GM21447 (cell line): Measurements from ENCODE around the gene JCHAIN.
A peak's percentile ranks its signal among the peaks of the same experiment; 100 is the strongest.

Experiments used
- ATAC-seq: cut with Tn5 transposase; IDR thresholded peaks from one replicate; pipeline ENCODE4 v1.9.1; 2021; ENCODE audit not compliant: unreplicated experiment

JCHAIN gene

GRCh38 chr4:70691661-70692060 is 25.4 kb upstream of the JCHAIN start:
- no peak for ATAC-seq

- ATAC-seq, result peak; percentile 4
Measured at GRCh38 chr4:70688795-70689231, 22.5 kb upstream of the JCHAIN start.

GRCh38 chr4:70687821-70688794 is 21.8 kb upstream of the JCHAIN start, which contains the start of gene UTP3:
UTP3 (plus strand) TSS chr4:70688532; CDS start chr4:70688678, 146 bp downstream.
- ATAC-seq, result peak; percentile 89

- peak; percentile 4 for ATAC-seq
Measured at GRCh38 chr4:70687392-70687791, 21.1 kb upstream of the JCHAIN start.

- peak; percentile 1 for ATAC-seq
Measured at GRCh38 chr4:70682142-70682541, 15.8 kb upstream of the JCHAIN start.

GRCh38 chr4:70681704-70682103 is 15.4 kb upstream of the JCHAIN start:
- ATAC-seq, result peak; percentile 40

- no peak for ATAC-seq
Measured at GRCh38 chr4:70680934-70681333, 14.6 kb upstream of the JCHAIN start.

- peak; percentile 70 for ATAC-seq
Measured at GRCh38 chr4:70678383-70678999, 12.2 kb upstream of the JCHAIN start.

- ATAC-seq, result no peak
Measured at GRCh38 chr4:70676554-70677090, 10.3 kb upstream of the JCHAIN start.

- ATAC-seq, result no peak
Measured at GRCh38 chr4:70674731-70675130, 8.4 kb upstream of the JCHAIN start.

- ATAC-seq, result no peak
Measured at GRCh38 chr4:70674191-70674590, 7.9 kb upstream of the JCHAIN start.

- no peak for ATAC-seq
Measured at GRCh38 chr4:70671091-70671490, 4.8 kb upstream of the JCHAIN start.

- no peak for ATAC-seq
Measured at GRCh38 chr4:70670332-70671014, 4.2 kb upstream of the JCHAIN start.

- peak; percentile 57 for ATAC-seq
Measured at GRCh38 chr4:70667740-70668535, 1.6 kb upstream of the JCHAIN start.

- ATAC-seq, result peak; percentile 80
Measured at GRCh38 chr4:70661309-70661922, 4.9 kb downstream of the JCHAIN start.

- no peak for ATAC-seq
Measured at GRCh38 chr4:70660106-70660505, 6.2 kb downstream of the JCHAIN start.

- no peak for ATAC-seq
Measured at GRCh38 chr4:70658418-70658817, 7.9 kb downstream of the JCHAIN start.

- no peak for ATAC-seq
Measured at GRCh38 chr4:70657326-70657725, 9.0 kb downstream of the JCHAIN start.

- ATAC-seq, result no peak
Measured at GRCh38 chr4:70654605-70655011, 11.7 kb downstream of the JCHAIN start.
